HL-60/S4 (cell line): ENCODE measurements around the gene CD81.

ENCODE experiments used
- in situ Hi-C: fragments of 300-500 bp; cut with MboI; formaldehyde crosslinking; loops from 2 replicates; pipeline ENCODE4 v1.14.3; 2022; ENCODE audit warnings: low sequenced_read_pairs

The CD81 gene

DNA sequence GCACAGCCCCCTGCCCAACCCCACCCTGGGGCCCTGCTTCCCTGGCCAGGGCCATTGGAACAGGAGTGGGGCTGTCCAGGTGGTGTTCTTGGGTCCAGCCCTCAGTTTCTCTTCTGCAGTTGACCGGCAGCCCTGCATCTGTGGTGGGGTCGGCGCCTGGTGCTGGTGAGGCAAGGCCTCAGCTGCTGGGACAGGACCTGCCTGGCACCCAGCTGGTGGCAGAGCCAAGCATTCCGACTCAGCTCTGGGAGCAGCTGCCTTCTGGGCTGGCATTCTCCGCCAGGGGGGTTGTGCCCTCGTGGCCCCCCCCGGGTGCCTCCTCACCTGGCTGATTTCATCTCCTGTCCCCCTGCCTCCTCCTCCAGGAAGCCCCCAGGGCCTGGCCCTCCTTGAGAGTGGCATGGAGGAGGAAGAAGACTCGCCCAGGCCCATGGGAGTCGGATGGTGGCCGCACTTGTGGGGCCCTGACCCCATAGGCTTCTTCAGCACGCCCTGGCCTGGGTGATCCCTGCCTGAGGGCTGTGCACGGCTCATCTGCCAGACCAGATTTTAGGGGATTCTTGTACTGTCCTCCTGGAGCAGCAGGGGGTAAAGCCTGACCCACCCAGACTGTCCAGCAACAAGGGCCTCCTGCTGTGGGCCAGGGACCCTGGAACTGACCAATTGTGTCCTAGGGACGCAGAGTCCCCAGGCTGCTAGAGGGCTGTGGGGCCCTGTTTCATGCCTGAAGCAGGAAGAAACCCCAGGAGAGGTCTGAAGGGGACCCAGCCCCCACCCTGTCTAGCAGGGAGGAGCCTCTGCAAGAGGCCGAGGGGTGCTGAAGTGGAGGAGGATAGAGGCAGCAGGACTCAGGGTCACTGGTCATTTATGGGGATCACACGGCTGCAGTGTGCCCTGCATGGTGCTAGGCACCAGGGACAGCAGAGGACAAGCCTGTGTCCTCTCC, 11.6 kb downstream of the CD81 start:
- in situ Hi-C loops, result no loop called here

- in situ Hi-C loops, result no loop called here
Observed at GRCh38 chr11:2389377-2390026, 12.4 kb downstream of the CD81 start.

GRCh38 chr11:2390091-2390724, 13.1 kb downstream of the CD81 start:
- in situ Hi-C loops, result no loop called here

DNA sequence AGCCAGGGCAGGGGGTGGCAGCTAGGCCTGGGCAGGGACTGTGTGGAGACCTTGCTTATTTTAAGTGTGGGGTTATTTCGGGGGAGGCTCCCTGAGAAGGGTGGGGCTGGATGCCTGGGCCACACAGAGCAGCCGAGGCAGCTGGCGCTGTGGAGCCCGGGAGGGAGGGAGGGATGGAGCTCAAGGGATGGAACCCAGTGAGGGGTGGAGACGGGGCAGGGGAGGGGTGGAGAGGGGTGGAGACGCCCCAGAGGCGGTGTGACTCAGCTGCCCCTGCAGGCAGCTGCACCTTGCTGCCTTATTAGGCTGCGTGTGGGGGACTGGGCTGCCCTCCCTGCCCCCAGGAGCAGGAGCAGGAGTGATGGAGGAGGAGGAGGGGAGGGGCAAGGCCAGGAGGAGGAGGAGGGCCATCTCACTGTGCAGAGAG, 13.6 kb downstream of the CD81 start:
- in situ Hi-C loops, result no loop called here

- in situ Hi-C loops, result no loop called here
Observed at GRCh38 chr11:2391181-2391975, 14.3 kb downstream of the CD81 start.

- in situ Hi-C loops, result no loop called here
Observed at GRCh38 chr11:2392241-2392959, 15.3 kb downstream of the CD81 start.

DNA sequence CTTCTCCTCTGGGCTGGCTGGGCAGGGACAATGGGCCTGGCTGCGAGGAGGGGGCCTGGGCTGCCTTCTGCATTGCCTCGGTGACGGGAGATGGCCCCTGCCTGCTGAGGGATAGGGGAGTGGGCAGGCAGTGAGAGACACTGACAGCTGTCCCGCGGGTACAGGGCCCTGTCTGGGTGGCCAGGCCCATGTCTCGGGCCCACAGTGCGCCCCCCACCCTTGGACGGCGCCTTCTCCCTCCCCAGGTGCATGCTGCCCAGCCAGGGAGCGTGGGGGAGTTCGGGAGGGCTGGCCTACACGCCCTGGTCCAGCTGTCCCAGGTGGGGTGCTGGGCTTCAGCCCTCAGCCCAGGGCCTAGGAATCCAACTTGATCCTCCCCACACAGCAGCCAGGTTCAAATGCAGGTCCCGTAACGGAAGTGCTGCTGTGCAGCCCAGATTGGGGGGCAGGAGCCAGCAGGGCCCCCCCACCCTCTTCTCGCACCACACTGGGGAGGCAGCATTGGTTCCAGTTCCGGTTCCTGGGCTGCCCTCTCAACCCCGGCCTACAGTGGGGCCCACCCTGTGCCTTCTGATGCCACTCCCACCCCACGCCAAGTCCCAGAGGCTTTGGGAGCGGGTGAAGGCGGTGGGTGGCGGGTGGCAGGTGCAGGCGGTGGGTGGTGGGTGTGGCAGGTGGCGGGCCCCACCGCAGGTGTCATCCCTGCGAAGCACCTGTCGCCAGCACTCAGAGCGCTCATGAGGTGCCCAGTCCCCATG, 16.2 kb downstream of the CD81 start:
- in situ Hi-C loops, result no loop called here

DNA sequence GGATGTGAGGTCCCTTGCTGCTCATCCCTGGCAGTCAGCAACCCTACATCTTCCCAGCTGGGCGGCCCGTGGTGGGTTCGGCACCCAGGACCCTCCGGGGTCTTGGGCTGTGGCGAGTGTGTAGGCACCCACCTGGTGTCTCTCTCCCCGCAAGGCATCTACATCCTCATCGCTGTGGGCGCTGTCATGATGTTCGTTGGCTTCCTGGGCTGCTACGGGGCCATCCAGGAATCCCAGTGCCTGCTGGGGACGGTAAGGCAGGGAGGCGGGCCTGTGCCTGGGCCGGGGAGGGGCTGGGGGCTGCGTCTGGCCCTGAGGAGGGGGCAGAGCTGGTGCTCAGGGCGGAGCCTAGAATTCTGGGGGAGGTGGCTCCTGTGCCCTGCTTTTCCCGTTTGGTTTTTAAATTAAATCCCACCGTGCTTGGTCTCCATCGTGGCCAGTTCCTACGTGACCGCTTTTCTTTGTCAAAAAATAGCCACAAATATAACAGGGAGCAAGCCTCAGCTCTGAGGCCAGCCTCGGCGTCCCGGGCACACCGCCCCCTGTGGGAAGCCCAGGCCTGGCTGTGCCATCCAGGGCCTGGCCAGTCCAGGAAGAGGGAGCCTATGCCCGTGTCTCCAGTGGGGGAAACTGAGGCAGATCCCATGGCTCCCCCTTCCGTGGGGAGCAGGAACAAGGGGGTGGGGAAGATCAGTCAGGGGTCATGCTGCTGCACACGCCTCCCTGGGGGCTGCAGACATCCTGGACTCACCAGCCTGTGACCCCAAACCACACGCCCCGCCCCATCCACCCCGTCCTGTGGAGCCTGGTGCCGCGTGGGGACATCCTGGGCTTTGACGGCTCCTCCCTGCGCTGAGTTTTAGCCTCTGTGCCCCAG, 17.1 kb downstream of the CD81 start:
- in situ Hi-C loops, result no loop called here

DNA sequence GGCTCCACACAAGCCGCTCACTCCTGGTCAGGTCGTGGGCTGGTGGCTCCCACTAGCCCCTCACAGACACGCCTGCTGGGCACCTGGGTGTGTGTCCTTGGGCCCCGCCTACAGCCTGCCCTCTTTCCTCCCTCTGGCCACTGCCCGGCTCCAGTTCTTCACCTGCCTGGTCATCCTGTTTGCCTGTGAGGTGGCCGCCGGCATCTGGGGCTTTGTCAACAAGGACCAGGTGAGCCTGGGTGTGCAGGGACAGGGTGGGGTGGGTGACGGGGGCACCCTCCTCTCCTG, 17.7 kb downstream of the CD81 start:
- in situ Hi-C loops, result no loop called here

GRCh38 chr11:2395211-2395730, 18.2 kb downstream of the CD81 start:
- in situ Hi-C loops, result no loop called here

GRCh38 chr11:2395856-2396255, 18.7 kb downstream of the CD81 start:
- in situ Hi-C loops, result no loop called here

DNA sequence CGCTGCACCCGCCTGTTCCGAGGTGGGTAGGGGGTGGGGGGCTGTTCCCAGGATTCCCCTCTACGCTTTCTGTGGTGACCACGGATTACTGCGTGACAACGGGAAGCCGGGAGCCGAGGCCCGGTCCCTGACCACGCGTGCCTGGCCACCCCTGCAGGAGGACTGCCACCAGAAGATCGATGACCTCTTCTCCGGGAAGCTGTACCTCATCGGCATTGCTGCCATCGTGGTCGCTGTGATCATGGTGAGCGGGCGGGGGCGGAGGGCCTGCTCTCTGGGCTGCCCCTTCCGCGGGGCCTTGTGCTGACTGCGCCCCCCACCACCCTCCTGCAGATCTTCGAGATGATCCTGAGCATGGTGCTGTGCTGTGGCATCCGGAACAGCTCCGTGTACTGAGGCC, 19.4 kb downstream of the CD81 start:
- in situ Hi-C loops, result no loop called here

DNA sequence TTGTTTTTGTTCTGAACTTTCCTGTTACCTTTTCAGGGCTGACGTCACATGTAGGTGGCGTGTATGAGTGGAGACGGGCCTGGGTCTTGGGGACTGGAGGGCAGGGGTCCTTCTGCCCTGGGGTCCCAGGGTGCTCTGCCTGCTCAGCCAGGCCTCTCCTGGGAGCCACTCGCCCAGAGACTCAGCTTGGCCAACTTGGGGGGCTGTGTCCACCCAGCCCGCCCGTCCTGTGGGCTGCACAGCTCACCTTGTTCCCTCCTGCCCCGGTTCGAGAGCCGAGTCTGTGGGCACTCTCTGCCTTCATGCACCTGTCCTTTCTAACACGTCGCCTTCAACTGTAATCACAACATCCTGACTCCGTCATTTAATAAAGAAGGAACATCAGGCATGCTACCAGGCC, 19.9 kb downstream of the CD81 start:
- in situ Hi-C loops, result no loop called here

- in situ Hi-C loops, result no loop called here
Observed at GRCh38 chr11:2398664-2399355, 21.7 kb downstream of the CD81 start.

GRCh38 chr11:2399488-2400068, 22.5 kb downstream of the CD81 start:
- in situ Hi-C loops, result no loop called here

DNA sequence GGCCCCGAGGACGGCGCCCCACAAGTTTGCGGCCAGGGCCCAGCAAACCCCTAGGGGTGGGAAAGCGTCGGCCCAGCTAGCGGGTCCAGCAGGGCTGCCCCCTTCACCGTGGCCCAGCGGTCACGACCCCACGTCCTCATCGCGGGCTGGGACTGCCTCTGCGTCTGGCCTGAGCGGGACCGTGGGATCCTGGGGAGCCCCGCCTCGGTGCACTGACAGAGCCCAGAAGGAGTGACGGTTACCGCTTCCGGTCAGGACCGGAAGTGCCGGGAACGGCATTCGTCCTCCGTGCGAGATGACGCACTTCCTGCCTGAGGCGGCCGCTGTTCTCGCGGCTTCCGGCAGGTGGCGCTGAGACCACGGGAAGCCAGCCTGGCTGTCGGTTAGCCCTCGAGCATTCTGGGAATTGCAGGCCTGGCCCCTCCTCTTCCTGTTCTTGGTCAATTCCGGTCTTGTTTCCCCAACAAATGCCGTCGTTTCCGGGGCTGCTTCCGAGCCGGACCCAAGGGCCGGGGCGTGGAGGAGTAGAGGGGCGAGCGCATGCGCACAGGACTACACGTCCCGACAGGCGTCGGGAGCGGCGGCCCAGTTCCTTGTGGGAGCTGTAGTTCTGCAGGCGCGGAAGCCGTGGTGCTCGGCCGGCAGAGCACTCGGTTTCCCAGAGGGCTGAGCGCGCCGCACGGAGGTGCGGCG, 23.1 kb downstream of the CD81 start, which contains the start of gene TSSC4:
Gene TSSC4 (plus strand): TSS at position 682 of the 693 bp plus-strand sequence. CDS start 1,884 bp downstream, outside the sequence.
- in situ Hi-C loops, result no loop called here
